GM23338 (cell line): ENCODE data around the gene NUP43. TPM values are rescaled to one million over a fixed set of nuclear protein-coding genes. Genes with fewer than 3 reads are reported as not detected.

Source experiments
- ATAC-seq: fragments of 200-7000 bp; cut with Tn5 transposase; 3 replicates; pipeline ENCODE4 v1.9.1; 2020
- DNase-seq: peaks from one replicate; pipeline ENCODE4 v3.0.0-alpha.2; 2015; ENCODE audit warnings: low spot score
- H2AFZ ChIP-seq: fragments of 200-600 bp; sonication (generic); 2 replicates; pipeline ENCODE4 v1.8.0; 2016; ENCODE audit warnings: antibody characterized with exemption, mild to moderate bottlenecking, moderate library complexity
- H3F3A ChIP-seq: fragments of 200-600 bp; sonication (generic); replicated peaks from 2 replicates; pipeline ENCODE4 v1.8.0; 2017; ENCODE audit warnings: antibody characterized with exemption, mixed run types, low read depth
- H3K27ac ChIP-seq: fragments of 200-600 bp; sonication (generic); 2 replicates; pipeline ENCODE4 v1.6.1; 2016; ENCODE audit warnings: low read depth
- H3K27me3 ChIP-seq: fragments of 200-600 bp; sonication (generic); 2 replicates; pipeline ENCODE4 v1.8.0; 2016; ENCODE audit warnings: mild to moderate bottlenecking, mixed run types, moderate library complexity; ENCODE audit not compliant: insufficient read depth
- H3K36me3 ChIP-seq: fragments of 200-600 bp; sonication (generic); 2 replicates; pipeline ENCODE4 v1.8.0; 2016; ENCODE audit warnings: mild to moderate bottlenecking; ENCODE audit not compliant: insufficient read depth
- H3K4me1 ChIP-seq: fragments of 200-600 bp; sonication (generic); 2 replicates; pipeline ENCODE4 v1.8.0; 2016; ENCODE audit warnings: mild to moderate bottlenecking, moderate library complexity; ENCODE audit not compliant: insufficient read depth
- H3K4me2 ChIP-seq: fragments of 200-600 bp; sonication (generic); 2 replicates; pipeline ENCODE4 v1.7.1; 2017; ENCODE audit warnings: mixed run types
- H3K4me3 ChIP-seq: fragments of 200-600 bp; sonication (generic); 2 replicates; pipeline ENCODE4 v1.6.1; 2016; ENCODE audit warnings: mixed run types
- H3K79me2 ChIP-seq: fragments of 200-600 bp; sonication (generic); replicated peaks from 2 replicates; pipeline ENCODE4 v1.8.0; 2017; ENCODE audit warnings: mild to moderate bottlenecking; ENCODE audit not compliant: insufficient read depth
- H3K9me2 ChIP-seq: fragments of 200-600 bp; sonication (generic); 2 replicates; pipeline ENCODE4 v1.8.0; 2017; ENCODE audit not compliant: insufficient read depth
- H4K20me1 ChIP-seq: fragments of 200-600 bp; sonication (generic); replicated peaks from 2 replicates; pipeline ENCODE4 v1.8.0; 2017; ENCODE audit warnings: mild to moderate bottlenecking; ENCODE audit not compliant: insufficient read depth
- H3K27ac Mint-ChIP-seq: 2 replicates; pipeline ENCODE4 v1.8.0; 2020; ENCODE audit warnings: inconsistent platforms, mild to moderate bottlenecking, moderate library complexity, mixed read lengths
- H3K27me3 Mint-ChIP-seq: 3 replicates; pipeline ENCODE4 v1.8.0; 2022; ENCODE audit warnings: low read depth, mild to moderate bottlenecking, moderate library complexity, mixed read lengths, inconsistent platforms; ENCODE audit not compliant: insufficient read depth, poor library complexity
- H3K36me3 Mint-ChIP-seq: 3 replicates; pipeline ENCODE4 v1.8.0; 2021; ENCODE audit warnings: low read depth, mild to moderate bottlenecking, inconsistent platforms, moderate library complexity, mixed read lengths
- H3K4me1 Mint-ChIP-seq: 3 replicates; pipeline ENCODE4 v1.8.0; 2020; ENCODE audit warnings: mild to moderate bottlenecking, inconsistent platforms, mixed read lengths
- H3K4me3 Mint-ChIP-seq: 3 replicates; pipeline ENCODE4 v1.8.0; 2021; ENCODE audit warnings: moderate library complexity, mild to moderate bottlenecking, inconsistent platforms, mixed read lengths
- H3K9me3 Mint-ChIP-seq: 3 replicates; pipeline ENCODE4 v1.8.0; 2020; ENCODE audit warnings: moderate library complexity, mild to moderate bottlenecking, inconsistent platforms, mixed read lengths
- CREB1 ChIP-seq: fragments of 250-450 bp; sonication (Bioruptor Pico); IDR thresholded peaks from 2 replicates; pipeline ENCODE4 v1.5.0; 2020; ENCODE audit warnings: low read depth, mild to moderate bottlenecking, moderate library complexity
- CTCF ChIP-seq, 2 experiments: fragments of 200-600 bp in 1 of 2; sonication (generic) in 1 of 2; conservative IDR thresholded peaks; 2 replicates each; pipeline versions ENCODE4 v1.5.1 to v1.6.1; 2016 to 2017; ENCODE audit warnings: antibody characterized with exemption in 2 of 2, low read depth in 2 of 2, mild to moderate bottlenecking in 2 of 2, moderate library complexity in 1 of 2
- EZH2phosphoT487 ChIP-seq: fragments of 200-600 bp; sonication (generic); IDR thresholded peaks from one replicate; pipeline ENCODE4 v1.8.1; 2018; ENCODE audit warnings: antibody characterized with exemption; ENCODE audit not compliant: unreplicated experiment
- NANOG ChIP-seq: IDR thresholded peaks from 2 replicates; pipeline ENCODE4 v1.6.1; 2016; ENCODE audit warnings: antibody characterized with exemption, borderline replicate concordance
- POLR2AphosphoS5 ChIP-seq: IDR thresholded peaks from 2 replicates; pipeline ENCODE4 v1.6.1; 2016; ENCODE audit warnings: antibody characterized with exemption, low read depth
- STAT1 ChIP-seq: IDR thresholded peaks from one replicate; pipeline ENCODE4 v1.6.1; 2016; ENCODE audit warnings: antibody characterized with exemption; ENCODE audit not compliant: unreplicated experiment
- ZNF114 ChIP-seq: fragments of 250-450 bp; sonication (Bioruptor Pico); IDR thresholded peaks from 2 replicates; pipeline ENCODE4 v1.5.0; 2020; ENCODE audit warnings: mild to moderate bottlenecking, moderate library complexity
- ZNF331 ChIP-seq: fragments of 250-450 bp; sonication (Bioruptor Pico); IDR thresholded peaks from 2 replicates; pipeline ENCODE4 v1.5.0; 2020; ENCODE audit warnings: low read depth, mild to moderate bottlenecking, moderate library complexity
- ZNF462 ChIP-seq: fragments of 250-450 bp; sonication (Bioruptor Pico); IDR thresholded peaks from 2 replicates; pipeline ENCODE4 v1.5.0; 2020; ENCODE audit warnings: mild to moderate bottlenecking, moderate library complexity
- polyA plus RNA-seq: library from polyadenylated mRNA; unstranded; fragments of >200 nt; fragmentation: Nextera tagmentation; extraction: Ambion mirVana; gene quantifications from 2 replicates; pipeline ENCODE4 v1.2.1, GENCODE V29; 2016
- total RNA-seq: library from RNA; depleted of rRNA; stranded (reverse); fragments of >200 nt; shearing (Covaris generic); gene quantifications from 2 replicates; pipeline ENCODE4 v1.2.3, GENCODE V29; 2014

Gene NUP43
- total and polyA plus RNA-seq, 2 experiments from 2014 or later, result 23.4 to 71.8 TPM

- Histone ChIP-seq H3K36me3 (no peaks in the 10 kb centered on the region), H2AFZ (no peak overlapping the region), H3K79me2 (peaks cover 100% of the 10 kb centered on the region), H3K27ac (no peak overlapping the region), H3K27me3 (no peaks in the 10 kb centered on the region), H4K20me1 (peaks cover 5% of the 10 kb centered on the region; the same call in 1 of the 2 replicates), H3K4me1 (peaks cover 25% of the 10 kb centered on the region), H3K9me2 (no peaks in the 10 kb centered on the region), H3F3A (0 out of 2 replicates have a peak, but pooled peaks cover 2% of the 10 kb centered on the region), H3K4me2 (no peak overlapping the region), H3K4me3 (no peak overlapping the region)
- H3K4me3 Mint-ChIP-seq, result no peak overlapping the region
- no peak for ATAC-seq
- peak overlapping the region; percentile 44; the same call in 1 of the 2 replicates for H3K27ac Mint-ChIP-seq
- TF ChIP-seq STAT1, result no peak
- peaks cover 4% of the 10 kb centered on the region; the same call in 1 of the 3 replicates for H3K36me3 Mint-ChIP-seq
- DNase-seq, result no peak
- H3K27me3 Mint-ChIP-seq, result peaks cover 5% of the 10 kb centered on the region
- no peaks in the 10 kb centered on the region for H3K9me3 Mint-ChIP-seq
- peaks cover 50% of the 10 kb centered on the region for H3K4me1 Mint-ChIP-seq
Measured at GRCh38 chr6:149711711-149712110, 34.6 kb downstream of the NUP43 start.

GRCh38 chr6:149701714-149702113 is 44.6 kb downstream of the NUP43 start:
- H3K4me2 ChIP-seq, result peak overlapping the region; percentile 30
- no peaks in the 10 kb centered on the region; the same call in 1 of the 2 replicates for H4K20me1 ChIP-seq
- H3K4me3 ChIP-seq, result peak overlapping the region; percentile 18; the same call in 1 of the 2 replicates
- no peak overlapping the region for H2AFZ ChIP-seq
- H3K27me3 ChIP-seq, result no peaks in the 10 kb centered on the region
- H3K4me1 ChIP-seq, result peaks cover 24% of the 10 kb centered on the region
- H3K36me3 Mint-ChIP-seq, result peaks cover 2% of the 10 kb centered on the region; the same call in 1 of the 3 replicates
- H3K4me1 Mint-ChIP-seq, result peaks cover 23% of the 10 kb centered on the region
- DNase-seq (peak; percentile 79), ATAC-seq (peak; percentile 52)
- no peaks in the 10 kb centered on the region for H3K27me3 Mint-ChIP-seq
- H3F3A ChIP-seq, result 0 out of 2 replicates have a peak, but pooled peaks cover 6% of the 10 kb centered on the region
- H3K79me2 ChIP-seq, result peaks cover 93% of the 10 kb centered on the region
- peak overlapping the region; percentile 83 for H3K27ac Mint-ChIP-seq
- no peaks in the 10 kb centered on the region for H3K9me2 ChIP-seq
- TF ChIP-seq NANOG (0 out of 2 replicates have a peak, but pooled peaks have one; percentile 62), ZNF114 (CRISPR knock-in tag) (no peak)
- no peaks in the 10 kb centered on the region for H3K9me3 Mint-ChIP-seq
- peak overlapping the region; percentile 89 for H3K27ac ChIP-seq
- H3K4me3 Mint-ChIP-seq, result peak overlapping the region; percentile 51
- H3K36me3 ChIP-seq, result no peaks in the 10 kb centered on the region

DNA sequence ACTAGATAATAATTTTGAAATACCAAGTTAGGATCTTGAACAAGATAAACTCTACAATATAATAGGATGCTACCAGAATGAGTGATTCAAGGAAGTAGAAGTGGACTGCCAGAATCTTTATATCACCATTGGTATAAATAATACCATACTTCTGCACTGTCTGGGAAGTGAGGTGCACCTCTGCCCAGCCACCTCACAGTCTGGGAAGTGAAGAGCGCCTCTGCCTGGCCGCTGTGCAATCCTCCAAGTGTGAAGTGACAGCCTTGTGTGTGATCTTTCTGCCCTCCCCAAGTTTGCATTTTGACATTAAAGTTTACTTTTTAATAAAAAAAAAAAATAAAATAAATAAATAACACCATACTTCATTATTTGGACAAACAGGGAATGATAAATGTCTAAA is 47.2 kb downstream of the NUP43 start:
- no peak overlapping the region for H3K4me2 ChIP-seq
- H3F3A ChIP-seq, result 0 out of 2 replicates have a peak, but pooled peaks cover 6% of the 10 kb centered on the region
- Mint-ChIP-seq H3K9me3 (no peaks in the 10 kb centered on the region), H3K4me1 (peaks cover 14% of the 10 kb centered on the region), H3K36me3 (peaks cover 8% of the 10 kb centered on the region; the same call in 2 of the 3 replicates), H3K27me3 (no peaks in the 10 kb centered on the region), H3K4me3 (no peak overlapping the region), H3K27ac (no peak overlapping the region)
- peaks cover 21% of the 10 kb centered on the region for H3K4me1 ChIP-seq
- no peaks in the 10 kb centered on the region for H3K9me2 ChIP-seq
- H3K79me2 ChIP-seq, result peaks cover 86% of the 10 kb centered on the region
- H4K20me1 ChIP-seq, result no peaks in the 10 kb centered on the region; the same call in 1 of the 2 replicates
- no peak overlapping the region for H3K4me3 ChIP-seq
- no peak overlapping the region for H2AFZ ChIP-seq
- ATAC-seq (no peak), DNase-seq (no peak)
- H3K27me3 ChIP-seq, result no peaks in the 10 kb centered on the region
- no peaks in the 10 kb centered on the region for H3K36me3 ChIP-seq
- H3K27ac ChIP-seq, result no peak overlapping the region
- no peak for TF ChIP-seq ZNF331
- no peak for TF ChIP-seq EZH2phosphoT487
- TF ChIP-seq CREB1, result no peak
- TF ChIP-seq NANOG, result no peak
- TF ChIP-seq CTCF (conservative IDR thresholded peaks at IDR 0.05; ENCODE audit: low read depth in 2 of 2), result peak; percentile 42 to 69
- no peak for TF ChIP-seq ZNF462 (CRISPR knock-in tag)
- no peak for TF ChIP-seq POLR2AphosphoS5
- no peak for TF ChIP-seq STAT1
